Measurements from ENCODE around the gene SEMA5A.

DNA sequence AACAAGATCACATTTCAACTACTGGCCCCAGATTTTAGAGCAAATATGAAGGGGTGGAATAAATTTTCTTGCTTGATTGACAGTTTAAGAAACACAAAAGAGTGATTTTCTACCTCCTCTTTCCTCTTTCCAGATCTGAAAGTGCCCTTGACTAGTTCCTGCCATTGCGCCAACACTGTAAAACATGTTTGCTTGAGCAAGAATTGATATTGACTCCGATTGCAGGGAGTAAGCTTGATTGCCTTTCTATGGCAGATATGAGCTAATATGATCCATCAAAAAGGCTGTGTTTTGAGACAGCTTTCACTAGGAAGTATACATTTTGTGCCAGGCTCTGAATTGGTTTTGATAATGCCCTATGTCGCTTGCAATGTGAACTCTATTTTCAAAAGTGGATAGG lies 508.8 kb downstream of the SEMA5A start:
- no peak for TF ChIP-seq POLR2A (IDR thresholded peaks at IDR 0.05; ENCODE audit: low read length)
- TF ChIP-seq GATA1 (IDR thresholded peaks at IDR 0.05; ENCODE audit: low read depth, low read length): no peak

All from erythroblast (primary cell).